AG08395 (cell line): ENCODE measurements around the gene UGT2B17.
"Not testable (repeated sequence)": the region's sequence is repeated elsewhere in the genome, so short reads cannot be mapped to it uniquely, and the experiment has no call there.

Experiments
- DNase-seq: peaks from one replicate; pipeline ENCODE4 v3.0.0; 2012; ENCODE audit warnings: mixed read lengths, low spot score

The UGT2B17 gene

GRCh38 chr4:68569036-68569435 is 7.1 kb downstream of the UGT2B17 start:
- DNase-seq: not testable (repeated sequence)

GRCh38 chr4:68568535-68568934 is 7.6 kb downstream of the UGT2B17 start:
- DNase-seq: not testable (repeated sequence)

GRCh38 chr4:68566364-68566763 is 9.8 kb downstream of the UGT2B17 start:
- DNase-seq: not testable (repeated sequence)

- not testable (repeated sequence) for DNase-seq
These were observed 11.0 kb downstream of the UGT2B17 start for GRCh38 chr4:68565082-68565481.

- not testable (repeated sequence) for DNase-seq
These were observed 15.6 kb downstream of the UGT2B17 start for GRCh38 chr4:68560364-68561070.

- not testable (repeated sequence) for DNase-seq
These were observed 22.3 kb downstream of the UGT2B17 start for GRCh38 chr4:68553830-68554229.

GRCh38 chr4:68552818-68553811 is 23.0 kb downstream of the UGT2B17 start:
- DNase-seq: not testable (repeated sequence)

GRCh38 chr4:68542742-68543141 is 33.4 kb downstream of the UGT2B17 start:
- not testable (repeated sequence) for DNase-seq

GRCh38 chr4:68536375-68536774 is 39.7 kb downstream of the UGT2B17 start:
- DNase-seq: no peak

GRCh38 chr4:68535974-68536373 is 40.1 kb downstream of the UGT2B17 start:
- no peak for DNase-seq

GRCh38 chr4:68522232-68522631 is 53.9 kb downstream of the UGT2B17 start:
- DNase-seq: not testable (repeated sequence)

- no peak for DNase-seq
These were observed 55.1 kb downstream of the UGT2B17 start for GRCh38 chr4:68520985-68521384.

GRCh38 chr4:68518889-68519288 is 57.2 kb downstream of the UGT2B17 start:
- DNase-seq: no peak

GRCh38 chr4:68505452-68505851 is 70.7 kb downstream of the UGT2B17 start:
- not testable (repeated sequence) for DNase-seq

GRCh38 chr4:68504836-68505235 is 71.3 kb downstream of the UGT2B17 start:
- not testable (repeated sequence) for DNase-seq

GRCh38 chr4:68503462-68503861 is 72.7 kb downstream of the UGT2B17 start:
- DNase-seq: not testable (repeated sequence)

- no peak for DNase-seq
These were observed 77.1 kb downstream of the UGT2B17 start for GRCh38 chr4:68499021-68499420.

- peak; percentile 58 for DNase-seq
These were observed 77.6 kb downstream of the UGT2B17 start for GRCh38 chr4:68498413-68499007.

- DNase-seq: no peak
These were observed 81.4 kb downstream of the UGT2B17 start for GRCh38 chr4:68494688-68495087.

- DNase-seq: no peak
These were observed 85.2 kb downstream of the UGT2B17 start for GRCh38 chr4:68490826-68491457.

- DNase-seq: no peak
These were observed 86.8 kb downstream of the UGT2B17 start for GRCh38 chr4:68489338-68489737.
